Coronary artery (tissue), 2 donors: ENCODE data around the gene EML6.
A peak's percentile ranks its signal among the peaks of the same experiment; 100 is the strongest.

Experiments used
- DNase-seq: peaks from one replicate; pipeline ENCODE4 v3.0.0-alpha.2; 2017; ENCODE audit warnings: low spot score
- H3K27ac ChIP-seq, 2 donors: fragments of 200-600 bp; sonication (generic); one replicate each; pipeline ENCODE4 v1.5.1; 2016 to 2019
- H3K4me3 ChIP-seq: fragments of 200-600 bp; sonication (generic); 2 replicates; pipeline ENCODE4 v1.5.1; 2016; ENCODE audit warnings: mild to moderate bottlenecking, moderate library complexity
- CTCF ChIP-seq: fragments of 200-600 bp; sonication (generic); IDR thresholded peaks from one replicate; pipeline ENCODE4 v1.5.1; 2019; ENCODE audit warnings: antibody characterized with exemption

The EML6 gene

GRCh38 chr2:54704688-54705605 is 18.5 kb upstream of the EML6 start:
- TF ChIP-seq CTCF: peak; percentile 36
- no peak for DNase-seq
- no peak overlapping the region for H3K27ac ChIP-seq
- H3K4me3 ChIP-seq: no peak overlapping the region

GRCh38 chr2:54706622-54707021 is 16.8 kb upstream of the EML6 start:
- no peak overlapping the region for H3K4me3 ChIP-seq
- no peak overlapping the region for H3K27ac ChIP-seq
- DNase-seq: no peak
- no peak for TF ChIP-seq CTCF

GRCh38 chr2:54708584-54709335 is 14.7 kb upstream of the EML6 start:
- Histone ChIP-seq H3K4me3 (peak overlapping the region; percentile 66), H3K27ac (no peak overlapping the region)
- no peak for TF ChIP-seq CTCF
- no peak for DNase-seq

- TF ChIP-seq CTCF: no peak
- no peak for DNase-seq
- Histone ChIP-seq H3K27ac (no peak overlapping the region), H3K4me3 (peak overlapping the region; percentile 66)
Measured at GRCh38 chr2:54709336-54709809, 14.1 kb upstream of the EML6 start.

GRCh38 chr2:54710216-54710615 is 13.2 kb upstream of the EML6 start:
- Histone ChIP-seq H3K27ac (no peak overlapping the region), H3K4me3 (no peak overlapping the region)
- TF ChIP-seq CTCF: no peak
- no peak for DNase-seq

GRCh38 chr2:54712516-54712915 is 10.9 kb upstream of the EML6 start:
- TF ChIP-seq CTCF: no peak
- H3K27ac ChIP-seq: no peak overlapping the region
- no peak for DNase-seq
- H3K4me3 ChIP-seq: no peak overlapping the region
